PFSK-1 (cell line): ENCODE measurements around the gene SEC62.

Experiments used
- FOXP2 ChIP-seq: optimal IDR thresholded peaks from 2 replicates; pipeline ENCODE3; 2011; ENCODE audit warnings: borderline replicate concordance, control low read depth, inconsistent platforms; ENCODE audit not compliant: insufficient read depth; ENCODE audit errors: extremely low read length, extremely low read depth
- POLR2AphosphoS5 ChIP-seq: IDR thresholded peaks from 2 replicates; pipeline ENCODE4 v1.6.1; 2012; ENCODE audit warnings: low read depth, mild to moderate bottlenecking, control low read depth, low read length, moderate library complexity
- SIN3A ChIP-seq: IDR thresholded peaks from 2 replicates; pipeline ENCODE4 v1.6.1; 2012; ENCODE audit warnings: mild to moderate bottlenecking, low read length, moderate library complexity, borderline replicate concordance; ENCODE audit not compliant: insufficient read depth
- TAF1 ChIP-seq: IDR thresholded peaks from 2 replicates; pipeline ENCODE4 v1.6.1; 2012; ENCODE audit warnings: low read length, control low read depth, borderline replicate concordance; ENCODE audit not compliant: insufficient read depth
- TF ChIP-seq, protein P1 (sequence below), 2 experiments: IDR thresholded peaks; 2 replicates each; pipeline versions ENCODE4 v1.6.1 to v1.8.0; 2011 to 2012; ENCODE audit warnings: low read depth in 2 of 2, low read length in 2 of 2, control low read depth in 1 of 2, inconsistent platforms in 1 of 2, mild to moderate bottlenecking in 1 of 2, moderate library complexity in 1 of 2; ENCODE audit not compliant: insufficient read depth in 1 of 2

SEC62 gene

DNA sequence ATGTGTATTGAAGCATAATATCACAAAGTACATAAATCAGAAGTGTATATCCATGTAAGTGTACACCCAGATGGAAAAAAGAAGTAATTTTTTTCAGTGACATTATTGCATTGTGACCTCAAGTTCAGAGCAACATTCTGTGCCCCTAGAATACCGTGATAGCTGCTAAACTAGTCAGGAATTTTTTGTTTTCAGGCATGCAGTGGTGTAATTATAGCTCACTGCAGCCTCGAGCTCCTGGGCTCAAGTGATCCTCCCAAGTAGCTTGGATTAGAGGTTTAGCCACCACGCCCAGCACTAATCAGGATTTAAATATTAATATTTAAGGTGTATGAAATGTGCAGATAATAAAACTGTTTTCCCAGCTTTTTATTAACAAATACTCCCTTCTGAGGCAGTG lies 25.5 kb downstream of the SEC62 start:
- TF ChIP-seq TAF1 (no peak), FOXP2 (no peak), SIN3A (no peak), POLR2AphosphoS5 (no peak)
- TF ChIP-seq, protein P1, sequence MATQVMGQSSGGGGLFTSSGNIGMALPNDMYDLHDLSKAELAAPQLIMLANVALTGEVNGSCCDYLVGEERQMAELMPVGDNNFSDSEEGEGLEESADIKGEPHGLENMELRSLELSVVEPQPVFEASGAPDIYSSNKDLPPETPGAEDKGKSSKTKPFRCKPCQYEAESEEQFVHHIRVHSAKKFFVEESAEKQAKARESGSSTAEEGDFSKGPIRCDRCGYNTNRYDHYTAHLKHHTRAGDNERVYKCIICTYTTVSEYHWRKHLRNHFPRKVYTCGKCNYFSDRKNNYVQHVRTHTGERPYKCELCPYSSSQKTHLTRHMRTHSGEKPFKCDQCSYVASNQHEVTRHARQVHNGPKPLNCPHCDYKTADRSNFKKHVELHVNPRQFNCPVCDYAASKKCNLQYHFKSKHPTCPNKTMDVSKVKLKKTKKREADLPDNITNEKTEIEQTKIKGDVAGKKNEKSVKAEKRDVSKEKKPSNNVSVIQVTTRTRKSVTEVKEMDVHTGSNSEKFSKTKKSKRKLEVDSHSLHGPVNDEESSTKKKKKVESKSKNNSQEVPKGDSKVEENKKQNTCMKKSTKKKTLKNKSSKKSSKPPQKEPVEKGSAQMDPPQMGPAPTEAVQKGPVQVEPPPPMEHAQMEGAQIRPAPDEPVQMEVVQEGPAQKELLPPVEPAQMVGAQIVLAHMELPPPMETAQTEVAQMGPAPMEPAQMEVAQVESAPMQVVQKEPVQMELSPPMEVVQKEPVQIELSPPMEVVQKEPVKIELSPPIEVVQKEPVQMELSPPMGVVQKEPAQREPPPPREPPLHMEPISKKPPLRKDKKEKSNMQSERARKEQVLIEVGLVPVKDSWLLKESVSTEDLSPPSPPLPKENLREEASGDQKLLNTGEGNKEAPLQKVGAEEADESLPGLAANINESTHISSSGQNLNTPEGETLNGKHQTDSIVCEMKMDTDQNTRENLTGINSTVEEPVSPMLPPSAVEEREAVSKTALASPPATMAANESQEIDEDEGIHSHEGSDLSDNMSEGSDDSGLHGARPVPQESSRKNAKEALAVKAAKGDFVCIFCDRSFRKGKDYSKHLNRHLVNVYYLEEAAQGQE (IDR thresholded peaks at IDR 0.05; ENCODE audit: insufficient read depth in 1 of 2, low read depth in 2 of 2, low read length in 2 of 2) = no peak

DNA sequence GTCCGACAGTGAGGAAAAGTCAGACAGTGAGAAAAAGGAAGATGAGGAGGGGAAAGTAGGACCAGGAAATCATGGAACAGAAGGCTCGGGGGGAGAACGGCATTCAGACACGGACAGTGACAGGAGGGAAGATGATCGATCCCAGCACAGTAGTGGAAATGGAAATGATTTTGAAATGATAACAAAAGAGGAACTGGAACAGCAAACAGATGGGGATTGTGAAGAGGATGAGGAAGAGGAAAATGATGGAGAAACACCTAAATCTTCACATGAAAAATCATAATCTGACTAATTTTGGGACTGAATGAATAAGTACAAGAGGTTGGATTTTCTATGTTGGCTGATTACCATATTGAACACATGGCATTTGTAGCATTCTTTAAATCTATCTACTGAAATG lies 26.2 kb downstream of the SEC62 start:
- TF ChIP-seq SIN3A (no peak), FOXP2 (no peak), POLR2AphosphoS5 (no peak), TAF1 (no peak)
- TF ChIP-seq, protein P1 (IDR thresholded peaks at IDR 0.05; ENCODE audit: insufficient read depth in 1 of 2, low read depth in 2 of 2, low read length in 2 of 2) = no peak

DNA sequence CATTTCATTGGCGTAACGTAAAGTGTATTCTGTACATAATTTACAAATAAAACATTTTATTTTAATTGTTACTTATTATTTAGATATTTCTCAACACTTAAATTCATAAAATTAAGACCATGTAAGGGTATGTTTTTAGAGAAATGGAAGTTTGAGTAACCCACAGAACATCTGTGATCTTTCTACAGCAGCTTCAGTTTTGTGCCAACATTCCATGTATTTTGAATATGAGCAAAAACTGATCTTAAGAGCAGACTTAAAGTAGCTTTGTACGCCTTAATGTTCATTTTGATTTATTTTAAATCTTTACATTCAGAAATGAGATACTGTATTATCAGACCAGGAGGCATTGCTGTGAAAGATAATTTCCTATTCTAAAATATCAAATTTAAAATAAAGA lies 27.2 kb downstream of the SEC62 start:
- TF ChIP-seq, protein P1 (IDR thresholded peaks at IDR 0.05; ENCODE audit: insufficient read depth in 1 of 2, low read depth in 2 of 2, low read length in 2 of 2) = no peak
- TF ChIP-seq TAF1 (no peak), FOXP2 (no peak), SIN3A (no peak), POLR2AphosphoS5 (no peak)

DNA sequence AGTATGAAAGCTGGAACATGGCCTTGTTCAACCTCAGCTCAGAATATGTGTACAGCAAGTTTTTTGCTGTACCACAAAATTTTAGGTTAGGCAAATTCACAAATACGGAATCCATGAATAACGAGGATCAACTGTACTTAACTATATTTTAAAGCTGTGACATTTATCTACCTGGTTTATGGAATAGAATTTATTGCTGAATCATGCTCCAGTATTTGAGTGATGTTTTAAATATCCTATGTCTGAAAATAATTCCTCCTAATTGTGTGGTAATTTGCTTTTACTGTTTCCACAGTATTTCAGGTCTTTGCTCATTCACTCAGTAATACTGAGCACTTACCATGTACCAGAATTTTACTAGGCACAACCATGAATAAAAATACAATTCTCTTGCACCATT lies 29.5 kb downstream of the SEC62 start:
- TF ChIP-seq TAF1 (no peak), SIN3A (no peak), POLR2AphosphoS5 (no peak), FOXP2 (no peak)
- TF ChIP-seq, protein P1 (IDR thresholded peaks at IDR 0.05; ENCODE audit: insufficient read depth in 1 of 2, low read depth in 2 of 2, low read length in 2 of 2) = no peak

DNA sequence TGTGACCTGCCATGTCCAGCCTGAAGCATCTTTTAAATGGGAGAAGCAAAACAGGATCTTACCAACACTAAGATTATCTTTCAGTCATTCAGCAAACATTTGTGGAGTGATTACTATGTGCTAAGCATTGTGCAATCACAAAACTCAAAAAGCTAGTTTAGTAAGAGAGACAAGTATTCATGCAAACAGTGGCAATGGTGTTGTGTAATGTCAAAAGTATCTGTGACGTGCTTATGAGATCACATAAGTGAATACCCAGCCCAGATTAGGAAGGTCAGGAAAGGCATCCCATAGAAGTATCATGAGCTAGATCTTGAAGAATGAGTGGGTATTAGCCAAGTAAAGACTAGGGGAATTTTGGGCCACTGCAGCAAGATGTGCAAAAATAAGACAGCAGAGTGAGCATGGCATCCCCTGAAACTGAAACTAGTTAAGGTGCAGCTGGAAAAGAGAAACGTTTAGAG lies 32.1 kb downstream of the SEC62 start:
- TF ChIP-seq POLR2AphosphoS5 = no peak
- TF ChIP-seq FOXP2 = no peak
- no peak for TF ChIP-seq SIN3A
- TF ChIP-seq, protein P1 (IDR thresholded peaks at IDR 0.05; ENCODE audit: insufficient read depth in 1 of 2, low read depth in 2 of 2, low read length in 2 of 2) = no peak
- TF ChIP-seq TAF1 = no peak
